ENCODE data around the gene MICOS13. TPM values are rescaled to one million over a fixed set of nuclear protein-coding genes. Genes with fewer than 3 reads are reported as not detected.

MICOS13 gene
- total and polyA plus RNA-seq, 12 donors: 122 to 658 (median 139) TPM

GRCh38 chr19:5695649-5696195, 15.4 kb upstream of the MICOS13 start:
- H3K36me3 ChIP-seq: peaks cover 7 to 93% (median 68%) of the 10 kb centered on the region in 9 donors
- ATAC-seq (no peak), DNase-seq (no peak)
- H3K9me3 ChIP-seq: no peaks in the 10 kb centered on the region
- H3K27me3 ChIP-seq: no peaks in the 10 kb centered on the region
- peaks cover 7 to 29% (median 23%) of the 10 kb centered on the region in 9 donors for H3K4me1 ChIP-seq
- H3K4me3 ChIP-seq: no peak overlapping the region
- TF ChIP-seq, protein P1, sequence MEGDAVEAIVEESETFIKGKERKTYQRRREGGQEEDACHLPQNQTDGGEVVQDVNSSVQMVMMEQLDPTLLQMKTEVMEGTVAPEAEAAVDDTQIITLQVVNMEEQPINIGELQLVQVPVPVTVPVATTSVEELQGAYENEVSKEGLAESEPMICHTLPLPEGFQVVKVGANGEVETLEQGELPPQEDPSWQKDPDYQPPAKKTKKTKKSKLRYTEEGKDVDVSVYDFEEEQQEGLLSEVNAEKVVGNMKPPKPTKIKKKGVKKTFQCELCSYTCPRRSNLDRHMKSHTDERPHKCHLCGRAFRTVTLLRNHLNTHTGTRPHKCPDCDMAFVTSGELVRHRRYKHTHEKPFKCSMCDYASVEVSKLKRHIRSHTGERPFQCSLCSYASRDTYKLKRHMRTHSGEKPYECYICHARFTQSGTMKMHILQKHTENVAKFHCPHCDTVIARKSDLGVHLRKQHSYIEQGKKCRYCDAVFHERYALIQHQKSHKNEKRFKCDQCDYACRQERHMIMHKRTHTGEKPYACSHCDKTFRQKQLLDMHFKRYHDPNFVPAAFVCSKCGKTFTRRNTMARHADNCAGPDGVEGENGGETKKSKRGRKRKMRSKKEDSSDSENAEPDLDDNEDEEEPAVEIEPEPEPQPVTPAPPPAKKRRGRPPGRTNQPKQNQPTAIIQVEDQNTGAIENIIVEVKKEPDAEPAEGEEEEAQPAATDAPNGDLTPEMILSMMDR (IDR thresholded peaks at IDR 0.05): no peak
- no peak overlapping the region for H3K27ac ChIP-seq
- intact Hi-C loops (cut with DNase I): no loop called here
- WGBS, 2 donors: 86% methylated on average over 28 of the region's 28 CpGs

DNA sequence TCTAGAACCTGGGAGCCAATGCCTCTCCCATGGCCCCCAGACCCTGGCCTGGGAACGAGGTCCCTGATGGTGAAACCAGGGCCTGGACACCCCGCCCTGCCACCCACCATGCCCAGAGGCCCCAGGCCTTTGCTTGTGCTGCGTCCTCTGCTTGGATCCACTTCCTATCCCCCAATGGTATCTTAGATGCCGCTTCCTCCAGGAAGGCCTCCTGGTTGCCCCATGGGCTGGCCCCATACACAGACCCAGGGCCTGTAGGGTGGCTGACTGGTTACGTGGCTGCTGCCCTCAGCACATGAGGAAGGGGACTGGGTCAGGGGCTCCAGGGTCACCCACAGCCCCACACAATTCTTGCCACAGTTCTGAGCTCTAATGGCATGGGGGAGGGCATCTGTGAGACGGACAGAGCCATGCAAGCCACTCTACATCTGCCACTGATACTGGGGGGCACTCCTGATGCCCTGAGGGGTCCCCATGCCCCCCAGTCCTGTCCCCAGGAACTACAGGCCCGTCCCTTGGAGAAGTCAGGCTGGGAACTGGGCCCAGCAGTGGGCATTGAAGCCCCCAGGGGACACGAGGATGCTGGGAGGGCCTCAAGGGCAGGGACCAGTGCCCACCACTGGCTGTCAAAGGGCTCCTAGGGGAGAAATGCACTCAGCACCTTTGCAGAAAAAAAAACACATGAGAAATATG, 14.8 kb upstream of the MICOS13 start:
- intact Hi-C loops (cut with DNase I): no loop called here
- Histone ChIP-seq H3K4me1 (peaks cover 7 to 30% (median 25%) of the 10 kb centered on the region in 9 donors), H3K4me3 (no peak overlapping the region), H3K9me3 (no peaks in the 10 kb centered on the region), H3K27ac (no peak overlapping the region), H3K27me3 (no peaks in the 10 kb centered on the region), H3K36me3 (peaks cover 7 to 86% (median 68%) of the 10 kb centered on the region in 9 donors)
- TF ChIP-seq, protein P1 (IDR thresholded peaks at IDR 0.05): no peak
- DNase-seq: no peak
- no peak for ATAC-seq
- 87 to 90% methylated on average over 8 of the region's 8 CpGs for WGBS, 2 donors

DNA sequence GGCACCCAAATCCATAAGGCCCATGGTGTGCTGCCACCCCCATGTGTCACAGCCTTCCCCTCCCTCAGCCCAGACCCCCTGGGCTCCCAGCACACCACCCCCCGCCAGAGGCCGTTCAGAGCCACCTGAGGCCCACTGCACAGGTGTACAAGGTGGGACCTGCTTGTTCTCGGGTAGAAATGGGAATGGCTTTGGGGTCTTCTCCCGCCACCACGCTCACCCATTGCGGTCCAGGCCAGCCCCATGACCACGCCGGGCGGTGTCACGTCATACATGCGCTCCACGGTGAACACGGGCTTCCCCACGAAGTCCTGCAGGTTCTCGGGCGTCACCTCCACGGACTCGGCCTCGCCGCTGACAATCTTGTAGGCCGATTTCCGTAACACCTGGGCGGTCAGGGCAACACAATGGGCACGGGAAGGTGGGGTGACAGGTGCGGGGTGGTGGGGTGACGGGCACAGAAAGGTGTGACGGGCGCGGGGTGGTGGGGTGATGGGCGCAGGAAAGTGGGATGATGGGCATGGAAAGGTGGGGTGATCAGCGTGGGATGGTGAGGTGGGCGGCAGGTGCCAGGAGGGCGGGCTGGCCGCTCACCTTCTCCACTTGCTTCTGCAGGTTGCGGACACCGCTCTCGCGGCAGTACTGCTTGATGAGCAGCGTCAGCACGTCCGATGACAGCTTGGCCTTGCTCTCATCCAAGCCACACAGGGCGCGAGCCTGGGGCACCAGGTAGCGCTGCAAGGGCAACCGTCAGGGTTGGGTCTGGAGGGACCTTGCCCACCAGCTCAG, 14.0 kb upstream of the MICOS13 start:
- H3K27me3 ChIP-seq: no peaks in the 10 kb centered on the region
- peaks cover 7 to 33% (median 25%) of the 10 kb centered on the region in 9 donors for H3K4me1 ChIP-seq
- WGBS, 2 donors: 91 to 94% methylated on average over 45 of the region's 45 CpGs
- intact Hi-C loops (cut with DNase I): no loop called here
- DNase-seq (no peak), ATAC-seq (no peak)
- no peak overlapping the region for H3K4me3 ChIP-seq
- no peak overlapping the region for H3K27ac ChIP-seq
- TF ChIP-seq, protein P1 (IDR thresholded peaks at IDR 0.05): no peak
- H3K9me3 ChIP-seq: no peaks in the 10 kb centered on the region
- peaks cover 7 to 79% (median 64%) of the 10 kb centered on the region in 9 donors for H3K36me3 ChIP-seq
